ENCODE measurements around the gene EPC2.

The EPC2 gene

GRCh38 chr2:148643998-148644882 lies at the start of gene EPC2:
TSS of gene EPC2 (plus strand) at chr2:148644751. CDS start at chr2:148645018, 267 bp downstream.
- Histone ChIP-seq H3K4me1 (ENCODE audit: control insufficient read depth, insufficient read depth, low read length) (peaks cover 6% of the 10 kb centered on the region), H3K36me3 (ENCODE audit: control insufficient read depth in 2 of 2, insufficient read depth in 2 of 2, low read length in 2 of 2) (no peaks in the 10 kb centered on the region), H3K9ac (ENCODE audit: low read length in 2 of 2) (peak within 1 kb of the TSS; percentile 77 to 93), H3K27me3 (ENCODE audit: control insufficient read depth in 1 of 2, insufficient read depth in 2 of 2, low read length in 2 of 2) (no peaks in the 10 kb centered on the region), H3K27ac (ENCODE audit: low read length) (peak within 1 kb of the TSS; percentile 90), H3K9me3 (ENCODE audit: control insufficient read depth in 2 of 2, low read length in 2 of 2) (no peaks in the 10 kb centered on the region), H3K4me3 (ENCODE audit: low read length in 2 of 2) (peak within 1 kb of the TSS; percentile 81 to 97)

DNA sequence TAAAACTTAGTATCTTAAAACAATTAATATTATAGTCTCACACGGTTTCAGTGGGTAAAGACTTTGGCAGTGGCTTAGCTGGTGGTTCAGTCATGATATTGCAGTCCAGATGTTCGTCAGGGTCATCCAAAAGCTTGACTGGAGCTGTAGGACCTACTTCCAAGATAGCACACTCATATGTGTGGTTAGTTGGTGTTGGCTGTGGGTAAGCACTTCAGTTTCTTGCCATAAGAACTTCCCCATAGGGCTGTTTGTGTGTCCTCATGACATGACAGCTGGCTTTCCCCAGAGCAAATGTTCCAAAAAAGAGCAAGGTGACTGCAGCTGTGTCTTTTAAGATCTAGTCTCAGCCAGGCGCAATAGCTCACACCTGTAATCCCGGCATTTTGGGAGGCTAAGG lies 48.5 kb upstream of the EPC2 start:
- no peaks in the 10 kb centered on the region for H3K4me1 ChIP-seq (ENCODE audit: control insufficient read depth, insufficient read depth, low read length)
- H3K9ac ChIP-seq (ENCODE audit: low read length in 2 of 2), result no peak overlapping the region
- peaks cover 0 to 3% of the 10 kb centered on the region in 2 donors for H3K27me3 ChIP-seq (ENCODE audit: control insufficient read depth in 1 of 2, insufficient read depth in 2 of 2, low read length in 2 of 2)
- H3K36me3 ChIP-seq (ENCODE audit: control insufficient read depth in 2 of 2, insufficient read depth in 2 of 2, low read length in 2 of 2), result no peaks in the 10 kb centered on the region
- H3K4me3 ChIP-seq (ENCODE audit: low read length in 2 of 2), result no peak overlapping the region
- H3K27ac ChIP-seq (ENCODE audit: low read length), result no peak overlapping the region
- H3K9me3 ChIP-seq (ENCODE audit: control insufficient read depth in 2 of 2, low read length in 2 of 2), result peaks cover 0 to 11% of the 10 kb centered on the region in 2 donors

DNA sequence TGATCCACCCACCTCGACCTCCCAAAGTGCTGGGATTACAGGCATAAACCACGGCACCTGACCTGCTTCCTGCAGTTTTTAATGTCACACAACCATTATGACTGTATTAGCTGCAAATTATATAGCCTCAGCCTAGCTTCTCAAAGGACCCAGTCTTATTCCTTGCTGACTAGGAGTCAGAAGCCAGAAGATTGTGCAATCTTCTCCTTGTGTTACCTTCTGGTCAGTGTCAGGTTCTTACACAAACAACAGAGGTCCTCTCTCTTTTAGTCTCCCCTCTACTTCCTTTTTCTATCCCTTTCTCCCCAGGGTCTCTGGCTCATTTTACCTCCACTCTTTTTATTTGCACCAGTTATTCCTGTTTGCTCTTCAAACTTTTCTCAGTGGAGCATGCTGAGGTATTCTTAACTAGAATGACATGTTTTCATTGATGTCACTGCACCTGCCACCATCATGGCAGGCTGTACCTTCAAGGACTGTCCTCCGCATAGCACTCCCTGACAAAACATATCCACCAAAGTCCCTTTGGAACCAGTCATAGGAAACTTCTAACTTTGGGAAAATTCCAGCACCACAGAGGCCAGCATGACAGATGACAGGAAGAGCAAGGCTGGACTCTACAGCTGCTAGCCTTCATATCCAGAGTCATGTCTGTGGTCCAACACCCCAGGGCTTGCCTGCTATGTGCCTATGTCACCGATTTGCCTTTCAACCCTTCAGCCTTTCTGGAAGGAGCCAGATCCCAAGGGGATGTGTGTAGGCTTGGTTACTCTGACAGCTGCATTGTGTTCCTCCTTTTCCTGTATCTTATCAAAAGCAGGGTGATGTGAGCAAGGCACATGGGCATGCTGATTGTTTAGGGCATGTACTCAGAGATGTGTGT lies 45.2 kb upstream of the EPC2 start:
- Histone ChIP-seq H3K27ac (ENCODE audit: low read length) (no peak overlapping the region), H3K9me3 (ENCODE audit: control insufficient read depth in 2 of 2, low read length in 2 of 2) (peaks cover 4 to 15% of the 10 kb centered on the region in 2 donors), H3K4me1 (ENCODE audit: control insufficient read depth, insufficient read depth, low read length) (no peaks in the 10 kb centered on the region), H3K27me3 (ENCODE audit: control insufficient read depth in 1 of 2, insufficient read depth in 2 of 2, low read length in 2 of 2) (peaks cover 0 to 3% of the 10 kb centered on the region in 2 donors), H3K9ac (ENCODE audit: low read length in 2 of 2) (no peak overlapping the region), H3K4me3 (ENCODE audit: low read length in 2 of 2) (no peak overlapping the region), H3K36me3 (ENCODE audit: control insufficient read depth in 2 of 2, insufficient read depth in 2 of 2, low read length in 2 of 2) (no peaks in the 10 kb centered on the region)

GRCh38 chr2:148602885-148603561 lies 41.5 kb upstream of the EPC2 start:
- Histone ChIP-seq H3K27me3 (ENCODE audit: control insufficient read depth in 1 of 2, insufficient read depth in 2 of 2, low read length in 2 of 2) (peaks cover 0 to 3% of the 10 kb centered on the region in 2 donors), H3K27ac (ENCODE audit: low read length) (no peak overlapping the region), H3K4me1 (ENCODE audit: control insufficient read depth, insufficient read depth, low read length) (no peaks in the 10 kb centered on the region), H3K4me3 (ENCODE audit: low read length in 2 of 2) (no peak overlapping the region), H3K36me3 (ENCODE audit: control insufficient read depth in 2 of 2, insufficient read depth in 2 of 2, low read length in 2 of 2) (no peaks in the 10 kb centered on the region), H3K9me3 (ENCODE audit: control insufficient read depth in 2 of 2, low read length in 2 of 2) (peaks cover 4 to 15% of the 10 kb centered on the region in 2 donors), H3K9ac (ENCODE audit: low read length in 2 of 2) (no peak overlapping the region)

DNA sequence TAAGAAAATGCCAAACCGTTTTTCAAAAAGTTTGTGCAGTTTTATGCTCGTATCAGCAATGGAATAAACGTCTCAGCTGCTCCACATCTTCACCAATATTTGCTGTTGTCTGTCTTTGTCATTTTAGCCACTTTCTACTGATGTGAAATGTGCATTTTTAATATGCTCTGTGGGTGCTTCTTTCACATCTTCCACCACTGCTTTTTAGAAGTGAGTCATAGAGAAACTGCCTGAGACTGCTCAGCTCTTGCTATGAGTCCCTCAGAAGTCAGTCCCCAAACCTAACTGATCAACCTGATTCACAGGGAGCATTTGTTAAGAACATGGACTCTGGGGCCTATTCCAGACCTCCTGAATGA lies 41.0 kb upstream of the EPC2 start:
- Histone ChIP-seq H3K36me3 (ENCODE audit: control insufficient read depth in 2 of 2, insufficient read depth in 2 of 2, low read length in 2 of 2) (no peaks in the 10 kb centered on the region), H3K4me1 (ENCODE audit: control insufficient read depth, insufficient read depth, low read length) (no peaks in the 10 kb centered on the region), H3K9me3 (ENCODE audit: control insufficient read depth in 2 of 2, low read length in 2 of 2) (peaks cover 4 to 15% of the 10 kb centered on the region in 2 donors), H3K9ac (ENCODE audit: low read length in 2 of 2) (no peak overlapping the region), H3K4me3 (ENCODE audit: low read length in 2 of 2) (no peak overlapping the region), H3K27ac (ENCODE audit: low read length) (no peak overlapping the region), H3K27me3 (ENCODE audit: control insufficient read depth in 1 of 2, insufficient read depth in 2 of 2, low read length in 2 of 2) (peaks cover 0 to 3% of the 10 kb centered on the region in 2 donors)

GRCh38 chr2:148604927-148605326 lies 39.6 kb upstream of the EPC2 start:
- Histone ChIP-seq H3K27ac (ENCODE audit: low read length) (no peak overlapping the region), H3K36me3 (ENCODE audit: control insufficient read depth in 2 of 2, insufficient read depth in 2 of 2, low read length in 2 of 2) (no peaks in the 10 kb centered on the region), H3K4me1 (ENCODE audit: control insufficient read depth, insufficient read depth, low read length) (no peaks in the 10 kb centered on the region), H3K27me3 (ENCODE audit: control insufficient read depth in 1 of 2, insufficient read depth in 2 of 2, low read length in 2 of 2) (no peaks in the 10 kb centered on the region), H3K9ac (ENCODE audit: low read length in 2 of 2) (no peak overlapping the region), H3K9me3 (ENCODE audit: control insufficient read depth in 2 of 2, low read length in 2 of 2) (peaks cover 4 to 12% of the 10 kb centered on the region in 2 donors), H3K4me3 (ENCODE audit: low read length in 2 of 2) (no peak overlapping the region)

- Histone ChIP-seq H3K27me3 (ENCODE audit: control insufficient read depth in 1 of 2, insufficient read depth in 2 of 2, low read length in 2 of 2) (no peaks in the 10 kb centered on the region), H3K9ac (ENCODE audit: low read length in 2 of 2) (no peak overlapping the region), H3K9me3 (ENCODE audit: control insufficient read depth in 2 of 2, low read length in 2 of 2) (peaks cover 4% of the 10 kb centered on the region in 2 donors), H3K4me3 (ENCODE audit: low read length in 2 of 2) (no peak overlapping the region), H3K36me3 (ENCODE audit: control insufficient read depth in 2 of 2, insufficient read depth in 2 of 2, low read length in 2 of 2) (no peaks in the 10 kb centered on the region), H3K27ac (ENCODE audit: low read length) (no peak overlapping the region), H3K4me1 (ENCODE audit: control insufficient read depth, insufficient read depth, low read length) (no peaks in the 10 kb centered on the region)
These were observed 37.0 kb upstream of the EPC2 start for GRCh38 chr2:148607566-148607965.

DNA sequence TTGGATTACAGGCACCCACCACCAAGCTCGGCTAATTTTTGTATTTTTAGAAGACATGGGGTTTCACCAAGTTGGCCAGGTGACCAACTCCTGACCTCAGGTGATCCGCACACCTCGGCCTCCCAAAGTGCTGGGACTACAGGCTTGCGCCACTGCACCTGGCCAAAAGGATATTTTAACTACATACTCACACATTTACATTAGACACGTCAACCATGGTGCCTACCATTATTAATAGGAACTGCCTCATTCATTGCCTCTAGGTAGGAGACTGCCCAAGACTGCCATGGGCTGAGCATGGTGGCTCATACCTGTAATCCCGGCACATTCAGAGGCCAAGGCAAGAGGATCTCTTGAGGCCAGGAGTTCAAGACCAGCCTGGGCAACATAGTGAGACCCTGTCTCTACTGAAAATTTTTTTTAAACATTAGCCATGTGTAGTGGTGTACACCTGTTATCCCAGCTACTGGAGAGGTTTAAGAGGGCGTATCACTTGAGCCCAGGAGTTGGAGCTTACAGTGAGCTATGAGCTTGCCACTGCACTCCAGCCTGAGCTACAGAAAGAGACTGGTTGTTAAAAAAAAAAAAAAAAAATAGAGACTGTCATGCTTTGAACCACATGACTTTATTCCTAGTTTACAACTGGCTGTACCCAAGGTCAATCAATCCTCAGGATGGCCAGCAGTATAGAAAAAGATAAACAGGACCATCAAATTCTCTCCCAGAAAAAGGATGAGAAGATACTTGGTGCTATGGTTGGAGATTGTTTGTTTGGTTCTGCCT lies 31.1 kb upstream of the EPC2 start:
- Histone ChIP-seq H3K27ac (ENCODE audit: low read length) (no peak overlapping the region), H3K4me3 (ENCODE audit: low read length in 2 of 2) (no peak overlapping the region), H3K9ac (ENCODE audit: low read length in 2 of 2) (no peak overlapping the region), H3K4me1 (ENCODE audit: control insufficient read depth, insufficient read depth, low read length) (peaks cover 13% of the 10 kb centered on the region), H3K9me3 (ENCODE audit: control insufficient read depth in 2 of 2, low read length in 2 of 2) (no peaks in the 10 kb centered on the region), H3K36me3 (ENCODE audit: control insufficient read depth in 2 of 2, insufficient read depth in 2 of 2, low read length in 2 of 2) (no peaks in the 10 kb centered on the region), H3K27me3 (ENCODE audit: control insufficient read depth in 1 of 2, insufficient read depth in 2 of 2, low read length in 2 of 2) (no peaks in the 10 kb centered on the region)

- peaks cover 13% of the 10 kb centered on the region for H3K4me1 ChIP-seq (ENCODE audit: control insufficient read depth, insufficient read depth, low read length)
- H3K27ac ChIP-seq (ENCODE audit: low read length), result no peak overlapping the region
- peak overlapping the region in 1 of 2 donors; percentile 20 for H3K4me3 ChIP-seq (ENCODE audit: low read length in 2 of 2)
- no peaks in the 10 kb centered on the region for H3K27me3 ChIP-seq (ENCODE audit: control insufficient read depth in 1 of 2, insufficient read depth in 2 of 2, low read length in 2 of 2)
- no peak overlapping the region for H3K9ac ChIP-seq (ENCODE audit: low read length in 2 of 2)
- H3K36me3 ChIP-seq (ENCODE audit: control insufficient read depth in 2 of 2, insufficient read depth in 2 of 2, low read length in 2 of 2), result no peaks in the 10 kb centered on the region
- H3K9me3 ChIP-seq (ENCODE audit: control insufficient read depth in 2 of 2, low read length in 2 of 2), result no peaks in the 10 kb centered on the region
These were observed 30.6 kb upstream of the EPC2 start for GRCh38 chr2:148614014-148614321.

Data from stomach smooth muscle (tissue), 2 donors.